SK-N-SH treated with all-trans-retinoic acid at 6 μM for 48 hours (cell line): ENCODE data around the gene CCDC24.

Experiments used
- CREB5 ChIP-seq: fragments of 250-450 bp; sonication (Bioruptor Pico); IDR thresholded peaks from 2 replicates; pipeline ENCODE4 v1.5.1; 2020; ENCODE audit warnings: low read depth, mild to moderate bottlenecking, moderate library complexity
- PATZ1 ChIP-seq: fragments of 250-450 bp; sonication (Bioruptor Pico); IDR thresholded peaks from 2 replicates; pipeline ENCODE4 v1.8.0; 2020; ENCODE audit warnings: mild to moderate bottlenecking, moderate library complexity, borderline replicate concordance
- POU6F1 ChIP-seq: fragments of 250-450 bp; sonication (Bioruptor Pico); IDR thresholded peaks from 2 replicates; pipeline ENCODE4 v1.8.0; 2021; ENCODE audit warnings: low read depth, mild to moderate bottlenecking, moderate library complexity, borderline replicate concordance
- PPARA ChIP-seq: fragments of 250-450 bp; sonication (Bioruptor Pico); IDR thresholded peaks from 2 replicates; pipeline ENCODE4 v1.5.0; 2020; ENCODE audit warnings: mild to moderate bottlenecking, borderline replicate concordance
- SNAI2 ChIP-seq: fragments of 250-450 bp; sonication (Bioruptor Pico); IDR thresholded peaks from 2 replicates; pipeline ENCODE4 v1.5.0; 2020; ENCODE audit warnings: mild to moderate bottlenecking, moderate library complexity
- ZC3H10 ChIP-seq: fragments of 250-450 bp; sonication (Bioruptor Pico); IDR thresholded peaks from 2 replicates; pipeline ENCODE4 v1.5.1; 2021; ENCODE audit warnings: mild to moderate bottlenecking, moderate library complexity
- ZFP30 ChIP-seq: fragments of 450-650 bp; formaldehyde crosslinking; IDR thresholded peaks from 2 replicates; pipeline ENCODE4 v1.5.0; 2022; ENCODE audit warnings: mild to moderate bottlenecking, moderate library complexity
- ZNF8 ChIP-seq: fragments of 450-650 bp; formaldehyde crosslinking; IDR thresholded peaks from 2 replicates; pipeline ENCODE4 v1.5.0; 2020; ENCODE audit warnings: mild to moderate bottlenecking, moderate library complexity

- no peak for TF ChIP-seq PPARA
- TF ChIP-seq PATZ1 (CRISPR knock-in tag) = no peak
- no peak for TF ChIP-seq ZNF8
- TF ChIP-seq CREB5 = no peak
- TF ChIP-seq SNAI2 (CRISPR knock-in tag) = no peak
- no peak for TF ChIP-seq POU6F1 (CRISPR knock-in tag)
- no peak for TF ChIP-seq ZFP30
- no peak for TF ChIP-seq ZC3H10 (CRISPR knock-in tag)
These were observed 5.3 kb downstream of the CCDC24 start for GRCh38 chr1:43996733-43997115.
